ENCODE results near the gene FRG2. TPM values are rescaled to one million over a fixed set of nuclear protein-coding genes. Genes with fewer than 3 reads are reported as not detected.
"Not testable (repeated sequence)": the region's sequence is repeated elsewhere in the genome, so short reads cannot be mapped to it uniquely, and the experiment has no call there.

FRG2 gene
- total RNA-seq, 1 experiment from 2014 or later = 0.96 TPM

GRCh38 chr4:190016369-190017289 is 10.4 kb downstream of the FRG2 start:
- no peak for DNase-seq (ENCODE audit: low read depth)

- no peak for DNase-seq (ENCODE audit: low read depth)
Observed at GRCh38 chr4:190015538-190016368, 11.3 kb downstream of the FRG2 start.

GRCh38 chr4:190014771-190015537 is 12.1 kb downstream of the FRG2 start:
- no peak for DNase-seq (ENCODE audit: low read depth)

- DNase-seq (ENCODE audit: low read depth) = not testable (repeated sequence)
Observed at GRCh38 chr4:189989941-189990340, 37.1 kb downstream of the FRG2 start.

- no peak for DNase-seq (ENCODE audit: low read depth)
Observed at GRCh38 chr4:189988877-189989431, 38.1 kb downstream of the FRG2 start.

GRCh38 chr4:189985651-189986243 is 41.3 kb downstream of the FRG2 start:
- not testable (repeated sequence) for DNase-seq (ENCODE audit: low read depth)

- not testable (repeated sequence) for DNase-seq (ENCODE audit: low read depth)
Observed at GRCh38 chr4:189984661-189985060, 42.4 kb downstream of the FRG2 start.

- not testable (repeated sequence) for DNase-seq (ENCODE audit: low read depth)
Observed at GRCh38 chr4:189983916-189984526, 43.0 kb downstream of the FRG2 start.

GRCh38 chr4:189981970-189982369 is 45.1 kb downstream of the FRG2 start:
- no peak for DNase-seq (ENCODE audit: low read depth)

- DNase-seq (ENCODE audit: low read depth) = not testable (repeated sequence)
Observed at GRCh38 chr4:189980292-189980691, 46.8 kb downstream of the FRG2 start.

GRCh38 chr4:189979196-189980047 is 47.6 kb downstream of the FRG2 start:
- DNase-seq (ENCODE audit: low read depth) = no peak

Other genes with a start within 250 kb of the FRG2 start
- 45.2 and 58.4 TPM in 2 replicates for gene FRG1, start 86.4 kb downstream of the FRG2 start, total RNA-seq (2014; rRNA removed; shearing (Covaris generic))
- not detected in 2 replicates for gene DBET, start 37.2 kb upstream of the FRG2 start, total RNA-seq (2014; rRNA removed; shearing (Covaris generic))
- gene DUX4, start 146.5 kb upstream of the FRG2 start, total RNA-seq (2014; rRNA removed; shearing (Covaris generic)) = not detected in 2 replicates

Measured in RPMI7951 (cell line).